ENCODE data around the gene UFSP2. TPM values are rescaled to one million over a fixed set of nuclear protein-coding genes. Genes with fewer than 3 reads are reported as not detected.

UFSP2 gene
- polyA plus RNA-seq, 1 donor (not counting 4 experiments of a cell fraction or from before 2014, with no cell fraction given) = 41.7 TPM

- TF ChIP-seq CTCF (optimal IDR thresholded peaks at IDR 0.05 in 1 of 3, IDR thresholded peaks at IDR 0.05 in 1 of 3, conservative IDR thresholded peaks at IDR 0.05 in 1 of 3; ENCODE audit: extremely low read depth in 1 of 3, insufficient read depth in 2 of 3, low read length in 3 of 3) (no peak), EZH2 (IDR thresholded peaks at IDR 0.05; ENCODE audit: low read length) (no peak)
- no peak overlapping the region for H2AFZ ChIP-seq (ENCODE audit: control insufficient read depth, low read length)
- H3K9ac ChIP-seq (ENCODE audit: control insufficient read depth, extremely low read depth, insufficient read depth, low read length) = no peak overlapping the region
- no peaks in the 10 kb centered on the region for H3K9me1 ChIP-seq (ENCODE audit: control insufficient read depth, extremely low read depth, insufficient read depth, low read length)
- no peaks in the 10 kb centered on the region for H3K27me3 ChIP-seq (ENCODE audit: control insufficient read depth, extremely low read depth, insufficient read depth, low read length)
- no peaks in the 10 kb centered on the region for H3K79me2 ChIP-seq (ENCODE audit: control insufficient read depth, insufficient read depth, low read length)
- H3K36me3 ChIP-seq (ENCODE audit: control insufficient read depth in 2 of 2, extremely low read depth in 1 of 2, insufficient read depth in 2 of 2, low read length in 2 of 2) = peaks cover 0 to 5% of the 10 kb centered on the region in 2 experiments
- H4K20me1 ChIP-seq (ENCODE audit: control insufficient read depth, extremely low read depth, insufficient read depth, low read length) = no peaks in the 10 kb centered on the region
- DNase-seq (ENCODE audit: low read depth, low spot score) = no peak
- no peak overlapping the region for H3K27ac ChIP-seq (ENCODE audit: control insufficient read depth, insufficient read depth, low read length)
- dilution Hi-C loops (cut with MboI; ENCODE audit: extremely low pct_ligation_motif_present, low sequenced_read_pairs) = no loop called here
- no peak overlapping the region for H3K4me2 ChIP-seq (ENCODE audit: control insufficient read depth, extremely low read depth, insufficient read depth, low read depth, low read length)
- no peak overlapping the region for H3K4me3 ChIP-seq (ENCODE audit: control insufficient read depth in 2 of 3, extremely low read depth in 1 of 3, insufficient read depth in 2 of 3, low read depth in 1 of 3, low read length in 3 of 3)
- no peaks in the 10 kb centered on the region for H3K9me3 ChIP-seq (ENCODE audit: control insufficient read depth, low read depth, low read length)
- FAIRE-seq = no peak
- no peaks in the 10 kb centered on the region for H3K4me1 ChIP-seq (ENCODE audit: control insufficient read depth, extremely low read depth, insufficient read depth, low read length)
Measured at GRCh38 chr4:185374573-185374972, 51.2 kb downstream of the UFSP2 start.

GRCh38 chr4:185374027-185374426, 51.7 kb downstream of the UFSP2 start:
- dilution Hi-C loops (cut with MboI; ENCODE audit: extremely low pct_ligation_motif_present, low sequenced_read_pairs) = no loop called here

More at GRCh38 chr4:185374027-185374426, 51.7 kb downstream of the UFSP2 start:
- H3K27me3 ChIP-seq (ENCODE audit: control insufficient read depth, extremely low read depth, insufficient read depth, low read length) = no peaks in the 10 kb centered on the region
- DNase-seq (ENCODE audit: low read depth, low spot score) (no peak), FAIRE-seq (no peak)
- TF ChIP-seq CTCF (optimal IDR thresholded peaks at IDR 0.05 in 1 of 3, IDR thresholded peaks at IDR 0.05 in 1 of 3, conservative IDR thresholded peaks at IDR 0.05 in 1 of 3; ENCODE audit: extremely low read depth in 1 of 3, insufficient read depth in 2 of 3, low read length in 3 of 3) = no peak
- TF ChIP-seq EZH2 (IDR thresholded peaks at IDR 0.05; ENCODE audit: low read length) = no peak
- no peaks in the 10 kb centered on the region for H3K79me2 ChIP-seq (ENCODE audit: control insufficient read depth, insufficient read depth, low read length)
- no peak overlapping the region for H3K4me3 ChIP-seq (ENCODE audit: control insufficient read depth in 2 of 3, extremely low read depth in 1 of 3, insufficient read depth in 2 of 3, low read depth in 1 of 3, low read length in 3 of 3)
- no peaks in the 10 kb centered on the region for H3K9me3 ChIP-seq (ENCODE audit: control insufficient read depth, low read depth, low read length)
- no peaks in the 10 kb centered on the region for H3K4me1 ChIP-seq (ENCODE audit: control insufficient read depth, extremely low read depth, insufficient read depth, low read length)
- H2AFZ ChIP-seq (ENCODE audit: control insufficient read depth, low read length) = no peak overlapping the region
- no peaks in the 10 kb centered on the region for H3K9me1 ChIP-seq (ENCODE audit: control insufficient read depth, extremely low read depth, insufficient read depth, low read length)
- peaks cover 0 to 5% of the 10 kb centered on the region in 2 experiments for H3K36me3 ChIP-seq (ENCODE audit: control insufficient read depth in 2 of 2, extremely low read depth in 1 of 2, insufficient read depth in 2 of 2, low read length in 2 of 2)
- no peak overlapping the region for H3K27ac ChIP-seq (ENCODE audit: control insufficient read depth, insufficient read depth, low read length)
- H3K4me2 ChIP-seq (ENCODE audit: control insufficient read depth, extremely low read depth, insufficient read depth, low read depth, low read length) = no peak overlapping the region
- H3K9ac ChIP-seq (ENCODE audit: control insufficient read depth, extremely low read depth, insufficient read depth, low read length) = no peak overlapping the region
- H4K20me1 ChIP-seq (ENCODE audit: control insufficient read depth, extremely low read depth, insufficient read depth, low read length) = no peaks in the 10 kb centered on the region

Data from keratinocyte (primary cell).